Raji (cell line): ENCODE results near the gene RHBDD1.

Experiments used
- POLR2A ChIP-seq: IDR thresholded peaks from 2 replicates; pipeline ENCODE4 v1.6.1; 2011; ENCODE audit warnings: low read depth, low read length, control low read depth; ENCODE audit not compliant: insufficient read depth

Gene RHBDD1

DNA sequence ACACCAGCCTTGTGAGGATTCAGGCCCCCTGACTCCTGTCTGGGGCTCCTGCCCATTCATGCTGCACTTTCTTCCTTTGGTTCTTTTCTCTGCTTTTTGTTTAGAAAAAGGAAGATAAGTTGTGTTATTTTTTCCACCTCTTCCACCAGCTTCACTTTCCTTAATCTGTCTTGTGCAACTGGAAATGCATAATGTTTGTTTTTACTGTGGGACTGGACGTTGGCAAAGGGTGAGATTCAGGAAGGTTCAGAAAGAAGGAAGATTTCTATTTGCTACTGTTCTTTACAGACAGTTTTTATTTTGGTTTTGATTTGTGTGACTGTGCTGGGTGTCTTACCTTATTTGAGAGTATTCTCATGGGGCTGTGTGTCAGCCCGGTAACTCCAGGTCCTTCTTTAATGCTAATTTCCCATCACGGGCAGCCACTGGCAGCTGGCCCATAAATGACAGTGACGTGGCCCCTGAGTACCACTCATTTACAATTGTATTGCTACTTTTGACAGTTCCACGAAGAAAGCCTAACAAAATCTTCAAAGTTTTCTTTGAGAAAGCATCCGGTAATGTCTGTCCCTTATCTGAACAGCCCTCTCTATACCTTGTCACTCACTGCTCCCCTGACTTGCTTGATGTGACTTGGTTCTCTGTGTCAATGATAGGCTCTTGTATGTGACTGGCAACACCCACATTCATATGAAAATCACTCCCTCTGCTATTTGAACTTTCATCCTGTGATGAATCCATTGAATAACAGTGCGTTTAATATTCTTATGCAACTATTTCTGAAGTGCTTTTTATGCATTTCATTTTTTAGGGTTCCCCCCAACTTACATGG is 32.7 kb downstream of the RHBDD1 start:
- TF ChIP-seq POLR2A, result no peak

DNA sequence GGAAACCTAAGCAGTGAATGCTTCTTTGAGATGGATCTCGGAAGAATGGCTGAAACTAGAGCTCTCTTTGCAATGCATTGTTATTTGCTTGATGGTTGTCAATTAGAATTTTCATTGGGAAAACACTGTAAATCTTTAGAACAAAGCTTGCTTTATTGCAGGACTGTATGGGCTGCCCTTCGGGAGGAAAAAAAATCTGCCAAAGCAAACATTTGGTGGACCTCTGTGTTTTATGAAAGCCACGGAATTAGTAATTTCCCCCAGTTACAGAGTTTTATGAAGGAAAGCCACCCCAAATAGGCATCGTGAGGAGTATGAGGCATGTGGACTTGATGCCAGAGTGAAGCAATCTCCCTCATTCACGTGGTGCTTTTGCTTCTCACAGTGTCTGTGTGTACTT is 33.5 kb downstream of the RHBDD1 start:
- TF ChIP-seq POLR2A, result no peak

DNA sequence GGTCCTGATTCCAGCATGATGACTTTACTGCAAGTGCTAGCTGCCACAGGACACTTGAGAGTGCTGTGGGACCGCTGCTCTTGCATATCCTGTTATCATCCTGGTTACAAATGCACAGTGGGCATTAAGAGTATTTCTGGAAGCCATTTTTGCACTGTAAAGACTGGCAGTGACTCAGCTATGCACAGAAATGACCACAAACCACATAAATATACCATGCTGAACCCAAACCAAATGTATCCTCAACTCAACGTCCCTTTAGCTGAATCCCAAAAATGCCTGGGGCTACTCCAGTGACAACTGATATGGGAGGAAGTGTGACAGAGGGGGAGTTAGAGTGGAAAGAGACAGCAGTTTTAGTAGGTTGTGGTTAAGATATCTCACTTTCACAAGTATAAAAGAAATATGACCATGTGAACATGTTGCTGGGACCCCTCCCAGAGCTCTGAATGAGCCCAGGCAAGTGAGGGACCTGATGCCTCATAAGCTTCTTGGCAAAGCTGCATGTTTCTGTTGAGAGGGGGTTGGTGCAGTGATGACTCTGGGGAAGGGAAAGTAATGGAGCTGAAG is 37.3 kb downstream of the RHBDD1 start:
- TF ChIP-seq POLR2A, result no peak

DNA sequence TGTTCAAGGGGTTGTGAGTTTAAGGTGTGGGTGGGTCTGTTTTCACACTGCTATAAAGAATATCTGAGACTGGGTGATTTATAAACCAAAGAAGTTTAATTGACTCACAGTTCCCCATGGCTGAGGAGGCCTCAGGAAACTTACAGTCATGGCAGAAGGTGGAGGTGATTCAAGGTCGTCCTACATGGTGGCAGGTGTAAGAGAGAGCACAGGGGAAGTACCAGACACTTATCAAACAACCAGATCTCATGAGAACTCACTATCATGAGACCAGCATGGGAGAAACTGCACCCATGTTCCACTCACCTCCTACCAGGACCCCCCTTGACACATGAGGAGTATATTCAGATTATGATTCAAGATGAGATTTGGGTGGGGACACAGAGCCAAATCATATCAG is 38.0 kb downstream of the RHBDD1 start:
- no peak for TF ChIP-seq POLR2A

DNA sequence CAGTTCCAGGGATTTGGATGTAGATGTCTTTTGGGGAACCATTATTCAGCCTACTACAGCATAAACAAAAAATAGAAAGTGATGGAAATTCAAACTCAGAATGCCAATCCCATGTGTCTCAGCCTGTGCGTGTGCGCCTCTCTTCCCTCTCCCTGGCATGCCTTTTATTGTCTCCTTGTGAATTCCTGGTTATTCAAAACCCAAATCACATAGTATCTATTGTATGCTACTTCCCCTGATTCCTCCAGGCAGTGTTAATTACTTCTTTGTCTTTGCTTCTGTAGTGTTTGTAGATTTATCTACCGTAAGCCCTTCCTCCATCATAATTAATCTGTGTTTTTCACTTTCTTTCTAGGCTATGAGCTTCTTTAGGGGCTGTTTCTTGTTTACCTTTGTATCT is 38.9 kb downstream of the RHBDD1 start:
- no peak for TF ChIP-seq POLR2A

DNA sequence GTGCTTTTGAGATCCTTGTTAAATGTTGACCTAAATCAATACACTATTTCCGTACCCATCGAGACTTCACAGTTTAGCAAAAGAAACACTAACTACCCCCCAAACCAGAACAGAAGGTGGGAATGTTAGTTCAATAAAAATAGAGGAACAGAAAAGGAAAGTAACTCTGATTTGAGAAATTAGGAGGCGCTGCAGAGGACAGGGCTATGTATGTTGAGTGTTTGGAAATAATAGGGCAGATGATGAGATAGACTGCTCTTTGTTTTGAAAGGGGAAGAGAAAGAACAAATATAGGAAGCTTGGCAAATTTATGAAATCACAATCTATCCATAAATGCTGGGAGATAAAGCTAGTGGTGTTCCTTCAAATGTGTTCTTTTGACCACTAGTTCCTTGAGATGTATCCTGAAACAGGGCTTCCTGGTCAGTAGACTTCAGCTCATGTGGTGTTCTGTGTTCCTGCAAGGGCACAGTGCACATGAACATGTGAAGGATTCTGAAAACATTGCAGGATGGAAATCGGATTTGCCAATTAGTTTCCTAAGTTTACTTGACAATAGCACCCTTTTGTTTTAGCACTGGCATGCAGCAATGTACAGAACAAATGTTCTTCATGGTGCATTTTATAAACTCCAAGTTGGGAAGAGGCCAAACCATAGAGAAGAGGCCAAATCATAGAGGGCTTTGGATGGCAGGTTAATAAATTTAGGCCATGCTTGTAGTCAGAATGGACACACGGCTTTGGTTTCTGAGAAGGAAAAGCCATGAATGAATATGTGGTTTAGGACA is 39.8 kb downstream of the RHBDD1 start:
- TF ChIP-seq POLR2A, result no peak

DNA sequence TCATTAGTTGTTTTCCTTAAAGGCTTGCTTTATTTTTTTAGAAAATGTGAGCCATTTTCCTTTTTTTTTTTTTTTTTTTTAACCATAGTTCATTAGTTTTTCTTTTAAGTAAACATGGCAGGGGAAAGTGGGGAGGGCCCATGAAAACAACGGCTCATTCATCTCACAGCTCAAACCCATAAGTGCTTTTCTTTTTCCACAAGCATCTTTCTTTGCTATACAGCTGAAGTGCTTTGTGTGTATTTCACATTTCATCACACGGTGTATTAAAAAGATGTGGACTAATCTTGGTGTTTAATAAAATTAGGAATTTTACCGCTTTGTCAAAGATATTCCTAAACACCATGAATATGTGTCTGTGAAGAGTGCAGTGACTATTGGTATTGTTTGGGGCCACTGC is 41.6 kb downstream of the RHBDD1 start:
- no peak for TF ChIP-seq POLR2A

DNA sequence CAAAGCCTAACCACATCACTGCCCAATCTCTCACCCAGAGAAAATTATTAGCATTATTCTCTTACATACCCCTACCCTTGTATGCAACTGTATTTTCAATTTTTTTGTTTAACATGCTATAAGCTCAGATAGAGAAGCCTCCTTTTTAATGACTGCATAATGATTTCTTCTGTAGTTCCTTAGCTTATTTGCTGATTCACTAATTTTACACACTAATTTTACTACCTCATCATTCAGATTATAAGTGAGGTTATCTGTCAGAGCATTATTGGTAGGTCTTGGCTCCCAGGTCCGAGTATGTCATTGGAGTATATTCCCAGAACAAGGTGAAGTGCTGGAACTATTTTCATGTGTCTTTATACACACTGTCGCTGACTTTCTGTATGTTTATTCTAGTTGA is 45.4 kb downstream of the RHBDD1 start:
- TF ChIP-seq POLR2A, result no peak

DNA sequence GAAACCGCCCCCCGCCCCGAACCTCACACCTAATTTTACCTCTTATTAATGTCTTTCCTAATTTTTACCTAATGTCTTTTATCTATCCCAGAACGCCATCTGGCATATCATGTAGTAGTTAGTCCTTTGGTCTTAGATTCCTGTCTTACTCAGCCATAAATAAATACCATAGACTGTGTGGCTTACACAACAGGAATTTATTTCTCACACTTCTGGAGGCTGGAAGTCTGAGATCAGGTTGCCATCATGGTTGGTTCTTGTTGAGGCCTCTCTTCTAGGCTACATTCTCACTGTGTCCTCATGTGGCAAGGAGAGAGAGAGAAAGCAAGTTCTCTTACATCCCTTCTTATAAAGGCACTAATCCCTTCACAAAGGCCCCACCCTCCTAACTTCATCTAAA is 46.8 kb downstream of the RHBDD1 start:
- TF ChIP-seq POLR2A, result no peak

DNA sequence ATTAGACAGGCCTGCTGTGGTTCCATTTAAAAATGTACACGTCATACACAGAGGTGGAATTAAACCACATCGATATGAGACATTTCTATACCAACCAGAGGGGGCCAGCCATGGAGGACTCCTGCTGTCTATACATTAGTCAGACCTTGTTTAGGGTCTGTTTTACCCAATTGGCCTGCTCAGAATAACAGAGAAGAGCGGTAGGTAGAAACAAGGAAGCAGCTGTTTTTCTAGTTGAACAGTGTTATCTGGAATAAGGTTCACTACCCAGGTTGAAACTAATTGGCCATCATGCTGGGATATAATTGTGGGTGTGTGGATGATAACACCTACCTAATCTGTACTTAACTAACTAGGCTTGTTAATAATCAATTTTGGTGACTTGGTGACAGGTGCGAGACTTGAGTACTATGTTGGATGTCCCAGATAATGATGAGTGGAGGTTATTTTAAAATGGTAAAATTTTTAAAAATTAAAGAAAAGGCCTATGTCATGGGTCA is 47.5 kb downstream of the RHBDD1 start:
- TF ChIP-seq POLR2A, result no peak

DNA sequence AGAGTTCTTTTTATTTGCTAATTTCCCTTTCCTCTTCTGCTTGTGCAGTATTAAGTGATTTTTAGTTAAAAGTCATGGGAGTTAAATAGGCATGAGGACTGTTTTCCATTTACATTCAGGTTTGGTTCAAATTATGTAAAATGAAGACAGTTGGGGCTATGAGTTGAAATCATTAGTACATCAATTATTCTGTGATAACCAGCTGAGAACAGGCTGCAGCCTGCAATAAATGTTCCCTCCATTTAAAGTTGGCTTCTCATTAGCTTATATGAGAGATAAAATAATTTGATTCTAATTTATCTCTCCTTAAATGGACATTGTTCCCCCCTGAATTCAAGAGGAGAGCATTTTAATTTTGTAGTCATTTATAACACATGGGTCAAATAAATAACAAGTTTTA is 48.3 kb downstream of the RHBDD1 start:
- no peak for TF ChIP-seq POLR2A

DNA sequence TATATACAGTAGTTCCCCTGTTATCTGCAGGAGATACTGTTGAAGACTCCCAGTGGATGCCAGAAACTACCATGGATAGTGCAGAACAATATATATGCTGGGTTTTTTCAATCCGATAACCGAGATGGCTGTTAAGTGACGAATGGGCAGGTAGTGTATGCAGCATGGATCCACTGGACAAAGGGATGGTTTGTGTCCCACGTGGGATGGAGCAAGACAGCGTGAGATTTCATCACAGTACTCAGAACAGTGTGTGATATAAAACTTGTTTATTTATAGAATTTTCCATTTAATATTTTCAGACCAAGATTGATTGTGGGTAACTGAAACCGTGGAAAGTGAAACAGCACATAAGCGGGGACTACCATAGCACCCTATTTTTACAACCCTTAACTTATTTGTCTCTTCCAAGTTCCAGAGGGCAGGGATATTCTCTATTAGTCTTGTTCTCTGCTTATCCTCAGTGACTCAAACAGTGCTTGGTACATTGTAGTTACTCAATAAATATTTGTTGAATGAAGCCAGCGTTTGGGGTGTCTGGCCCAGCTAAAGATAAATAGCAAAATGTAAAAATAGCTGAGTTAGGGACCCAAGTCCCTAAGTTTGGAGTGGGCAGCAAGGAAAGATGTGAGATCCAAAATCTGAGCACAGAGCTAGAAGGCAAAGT is 50.0 kb downstream of the RHBDD1 start:
- TF ChIP-seq POLR2A, result no peak

DNA sequence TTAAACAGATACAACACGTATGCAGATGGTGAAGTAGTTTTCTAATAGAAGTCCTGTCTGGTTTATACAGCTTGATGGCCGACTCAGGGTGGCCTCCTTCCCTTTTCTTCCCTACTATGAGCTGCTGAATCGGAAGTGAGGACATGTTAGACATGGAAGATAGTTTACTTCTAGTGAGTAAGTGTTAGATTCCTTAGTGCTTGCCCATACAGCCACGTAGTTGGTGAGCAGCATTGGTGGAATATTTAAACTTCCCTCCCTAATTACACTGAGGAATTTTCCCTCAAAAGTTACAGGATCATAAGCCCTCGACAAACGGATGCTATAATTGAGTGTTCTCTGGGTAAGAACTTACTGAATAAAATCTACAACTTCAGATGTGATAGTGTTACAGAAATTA is 52.1 kb downstream of the RHBDD1 start:
- no peak for TF ChIP-seq POLR2A

DNA sequence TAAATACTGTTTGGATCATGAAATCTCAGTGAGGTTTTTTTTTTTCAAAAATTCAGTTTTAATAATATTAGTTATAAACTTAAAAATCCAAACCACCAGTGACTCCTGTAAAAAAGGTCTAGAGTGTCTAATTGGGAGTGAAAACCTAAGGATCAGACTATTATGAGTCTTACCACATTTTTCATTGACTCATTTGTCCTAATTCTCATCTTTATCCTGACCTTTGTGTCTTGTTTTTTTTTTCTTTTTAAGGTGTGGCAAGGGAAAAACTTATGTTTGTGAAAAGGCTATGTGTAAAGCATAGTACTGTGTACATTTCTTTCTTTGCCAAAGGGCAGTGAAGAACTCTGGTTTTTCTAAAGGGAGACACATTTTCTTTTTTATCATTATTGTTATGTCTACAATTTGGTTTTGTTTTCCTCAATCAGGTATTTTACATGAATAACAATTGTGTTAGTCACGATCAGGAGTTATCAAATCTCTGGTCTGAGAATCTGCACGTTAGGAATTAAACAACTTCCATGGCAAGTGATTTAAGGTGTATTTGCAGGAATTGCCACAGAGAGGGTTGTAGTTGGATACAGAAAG is 52.6 kb downstream of the RHBDD1 start:
- no peak for TF ChIP-seq POLR2A

DNA sequence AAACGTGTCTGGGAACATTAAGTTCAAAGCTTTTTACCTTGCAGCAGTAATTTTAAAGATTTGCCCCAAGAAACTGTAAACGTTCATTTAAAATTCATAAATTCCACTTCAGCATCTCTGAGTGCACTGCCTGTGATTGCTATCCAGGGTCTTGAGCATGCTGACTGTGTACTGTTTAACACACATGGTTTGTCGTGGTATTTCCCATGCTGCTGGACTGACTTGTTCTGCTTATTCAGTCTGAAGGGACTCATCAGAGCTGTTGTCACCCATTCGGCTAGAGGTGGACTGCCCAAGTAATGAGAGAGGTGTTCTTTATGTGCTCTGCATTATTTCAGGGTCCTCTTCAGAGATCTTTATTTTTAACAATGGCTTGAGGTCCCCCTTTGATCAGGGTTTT is 53.1 kb downstream of the RHBDD1 start:
- TF ChIP-seq POLR2A, result no peak
